ENCODE measurements around the gene GPN2. TPM values are rescaled to one million over a fixed set of nuclear protein-coding genes. Genes with fewer than 3 reads are reported as not detected.

GPN2 gene
- total RNA-seq, 1 experiment from 2014 or later: 41.9 TPM

- in situ Hi-C loops (cut with HindIII; ENCODE audit: low pct_unique_long_range_greater_than_20kb, low sequenced_read_pairs) (no loop called here), intact Hi-C loops (cut with micrococcal nuclease; ENCODE audit: unreplicated experiment) (no loop called here)
- Histone ChIP-seq H3K27me3 (ENCODE audit: control insufficient read depth, insufficient read depth, low read length) (no peaks in the 10 kb centered on the region), H3K9me3 (ENCODE audit: control insufficient read depth, insufficient read depth, low read depth, low read length) (no peaks in the 10 kb centered on the region), H3K4me3 (ENCODE audit: low read depth in 2 of 2, low read length in 2 of 2) (no peak overlapping the region), H3K36me3 (ENCODE audit: control insufficient read depth, insufficient read depth, low read length) (peaks cover 11% of the 10 kb centered on the region; the same call in 1 of the 2 replicates), H3K27ac (ENCODE audit: low read length) (no peak overlapping the region), H3K4me1 (ENCODE audit: control insufficient read depth, insufficient read depth, low read length) (no peaks in the 10 kb centered on the region)
- ATAC-seq: no peak
- BruUV-seq (replicated peaks): no TSS peak
- TF ChIP-seq SIN3A (IDR thresholded peaks at IDR 0.05; ENCODE audit: borderline replicate concordance, insufficient read depth, low read depth, low read length) (no peak), TCF7L2 (IDR thresholded peaks at IDR 0.05; ENCODE audit: low read depth, low read length) (no peak), POLR2AphosphoS5 (IDR thresholded peaks at IDR 0.05; ENCODE audit: low read depth, low read length) (no peak)
- TF ChIP-seq, protein P1, sequence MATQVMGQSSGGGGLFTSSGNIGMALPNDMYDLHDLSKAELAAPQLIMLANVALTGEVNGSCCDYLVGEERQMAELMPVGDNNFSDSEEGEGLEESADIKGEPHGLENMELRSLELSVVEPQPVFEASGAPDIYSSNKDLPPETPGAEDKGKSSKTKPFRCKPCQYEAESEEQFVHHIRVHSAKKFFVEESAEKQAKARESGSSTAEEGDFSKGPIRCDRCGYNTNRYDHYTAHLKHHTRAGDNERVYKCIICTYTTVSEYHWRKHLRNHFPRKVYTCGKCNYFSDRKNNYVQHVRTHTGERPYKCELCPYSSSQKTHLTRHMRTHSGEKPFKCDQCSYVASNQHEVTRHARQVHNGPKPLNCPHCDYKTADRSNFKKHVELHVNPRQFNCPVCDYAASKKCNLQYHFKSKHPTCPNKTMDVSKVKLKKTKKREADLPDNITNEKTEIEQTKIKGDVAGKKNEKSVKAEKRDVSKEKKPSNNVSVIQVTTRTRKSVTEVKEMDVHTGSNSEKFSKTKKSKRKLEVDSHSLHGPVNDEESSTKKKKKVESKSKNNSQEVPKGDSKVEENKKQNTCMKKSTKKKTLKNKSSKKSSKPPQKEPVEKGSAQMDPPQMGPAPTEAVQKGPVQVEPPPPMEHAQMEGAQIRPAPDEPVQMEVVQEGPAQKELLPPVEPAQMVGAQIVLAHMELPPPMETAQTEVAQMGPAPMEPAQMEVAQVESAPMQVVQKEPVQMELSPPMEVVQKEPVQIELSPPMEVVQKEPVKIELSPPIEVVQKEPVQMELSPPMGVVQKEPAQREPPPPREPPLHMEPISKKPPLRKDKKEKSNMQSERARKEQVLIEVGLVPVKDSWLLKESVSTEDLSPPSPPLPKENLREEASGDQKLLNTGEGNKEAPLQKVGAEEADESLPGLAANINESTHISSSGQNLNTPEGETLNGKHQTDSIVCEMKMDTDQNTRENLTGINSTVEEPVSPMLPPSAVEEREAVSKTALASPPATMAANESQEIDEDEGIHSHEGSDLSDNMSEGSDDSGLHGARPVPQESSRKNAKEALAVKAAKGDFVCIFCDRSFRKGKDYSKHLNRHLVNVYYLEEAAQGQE (IDR thresholded peaks at IDR 0.05; ENCODE audit: insufficient read depth in 1 of 2, low read depth in 2 of 2, low read length in 1 of 2): no peak
- TF ChIP-seq, protein P2, sequence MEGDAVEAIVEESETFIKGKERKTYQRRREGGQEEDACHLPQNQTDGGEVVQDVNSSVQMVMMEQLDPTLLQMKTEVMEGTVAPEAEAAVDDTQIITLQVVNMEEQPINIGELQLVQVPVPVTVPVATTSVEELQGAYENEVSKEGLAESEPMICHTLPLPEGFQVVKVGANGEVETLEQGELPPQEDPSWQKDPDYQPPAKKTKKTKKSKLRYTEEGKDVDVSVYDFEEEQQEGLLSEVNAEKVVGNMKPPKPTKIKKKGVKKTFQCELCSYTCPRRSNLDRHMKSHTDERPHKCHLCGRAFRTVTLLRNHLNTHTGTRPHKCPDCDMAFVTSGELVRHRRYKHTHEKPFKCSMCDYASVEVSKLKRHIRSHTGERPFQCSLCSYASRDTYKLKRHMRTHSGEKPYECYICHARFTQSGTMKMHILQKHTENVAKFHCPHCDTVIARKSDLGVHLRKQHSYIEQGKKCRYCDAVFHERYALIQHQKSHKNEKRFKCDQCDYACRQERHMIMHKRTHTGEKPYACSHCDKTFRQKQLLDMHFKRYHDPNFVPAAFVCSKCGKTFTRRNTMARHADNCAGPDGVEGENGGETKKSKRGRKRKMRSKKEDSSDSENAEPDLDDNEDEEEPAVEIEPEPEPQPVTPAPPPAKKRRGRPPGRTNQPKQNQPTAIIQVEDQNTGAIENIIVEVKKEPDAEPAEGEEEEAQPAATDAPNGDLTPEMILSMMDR (IDR thresholded peaks at IDR 0.05): no peak
- no peak for DNase-seq (ENCODE audit: low read depth, low spot score)
- ChIA-PET POLR2A (no interaction called here), CTCF (no interaction called here)
Observed at GRCh38 chr1:26938004-26938658, 48.0 kb upstream of the GPN2 start.

DNA sequence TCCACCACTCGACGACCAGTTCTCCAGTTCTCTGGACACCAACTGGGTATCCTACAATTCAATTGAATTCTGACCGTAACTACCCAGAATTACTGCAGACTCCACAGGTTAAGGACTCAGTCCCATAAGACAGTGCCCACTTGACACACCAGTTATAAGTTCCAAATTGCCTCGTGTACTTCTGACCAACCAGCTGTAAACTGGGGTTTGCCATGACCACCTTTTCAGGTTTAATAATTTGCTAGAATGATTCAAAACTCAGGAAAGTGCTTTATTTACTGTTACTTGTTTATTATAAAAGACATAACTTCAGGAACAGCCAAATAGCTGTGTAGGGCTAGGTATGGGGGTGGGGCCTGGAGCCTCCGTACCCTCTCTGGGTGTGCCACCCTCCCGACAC lies 46.7 kb upstream of the GPN2 start:
- no TSS peak for BruUV-seq (replicated peaks)
- ATAC-seq: no peak; the same call in 1 of the 2 replicates

DNA sequence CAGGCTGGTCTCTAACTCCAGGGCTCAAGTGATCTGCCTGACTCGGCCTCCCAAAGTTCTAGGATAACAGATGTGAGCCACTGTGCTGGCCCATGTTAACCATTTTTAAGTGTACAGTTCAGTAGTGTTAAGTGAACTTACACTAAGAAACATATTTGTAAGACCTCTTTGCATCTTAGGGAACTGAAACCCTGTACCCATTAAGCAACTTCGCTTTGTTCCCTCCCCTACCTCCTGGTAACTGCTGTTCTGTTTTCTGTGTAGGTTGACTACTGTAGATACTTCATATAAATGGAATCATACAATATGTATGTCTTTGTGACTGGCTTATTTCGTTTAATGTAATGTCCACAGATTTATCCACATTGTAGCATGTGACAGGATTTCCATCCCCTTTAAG lies 42.4 kb upstream of the GPN2 start:
- in situ Hi-C loops (cut with HindIII; ENCODE audit: low pct_unique_long_range_greater_than_20kb, low sequenced_read_pairs): no loop called here
- no TSS peak for BruUV-seq (replicated peaks)
- ChIA-PET POLR2A (interaction anchor here (0.7 kb wide), 1 partner anchor 9 kb away, joined by 6 read pairs; no protein-coding TSS in a partner anchor), CTCF (no interaction called here)
- Histone ChIP-seq H3K9me3 (ENCODE audit: control insufficient read depth, insufficient read depth, low read depth, low read length) (no peaks in the 10 kb centered on the region), H3K27ac (ENCODE audit: low read length) (no peak overlapping the region), H3K4me3 (ENCODE audit: low read depth in 2 of 2, low read length in 2 of 2) (no peak overlapping the region), H3K4me1 (ENCODE audit: control insufficient read depth, insufficient read depth, low read length) (no peaks in the 10 kb centered on the region), H3K36me3 (ENCODE audit: control insufficient read depth, insufficient read depth, low read length) (peaks cover 15% of the 10 kb centered on the region; the same call in 1 of the 2 replicates), H3K27me3 (ENCODE audit: control insufficient read depth, insufficient read depth, low read length) (no peaks in the 10 kb centered on the region)
- DNase-seq (ENCODE audit: low read depth, low spot score): no peak
- TF ChIP-seq SIN3A (IDR thresholded peaks at IDR 0.05; ENCODE audit: borderline replicate concordance, insufficient read depth, low read depth, low read length) (no peak), POLR2AphosphoS5 (IDR thresholded peaks at IDR 0.05; ENCODE audit: low read depth, low read length) (no peak), TCF7L2 (IDR thresholded peaks at IDR 0.05; ENCODE audit: low read depth, low read length) (no peak)
- TF ChIP-seq, protein P2 (IDR thresholded peaks at IDR 0.05): no peak
- TF ChIP-seq, protein P1 (IDR thresholded peaks at IDR 0.05; ENCODE audit: insufficient read depth in 1 of 2, low read depth in 2 of 2, low read length in 1 of 2): no peak
- no peak for ATAC-seq
- intact Hi-C loops (cut with micrococcal nuclease; ENCODE audit: unreplicated experiment): no loop called here

More for the DNA sequence above, 46.7 kb upstream of the GPN2 start:
- in situ Hi-C loops (cut with HindIII; ENCODE audit: low pct_unique_long_range_greater_than_20kb, low sequenced_read_pairs): no loop called here
- ChIA-PET POLR2A (no interaction called here), CTCF (no interaction called here)
- intact Hi-C loops (cut with micrococcal nuclease; ENCODE audit: unreplicated experiment): no loop called here
- Histone ChIP-seq H3K27me3 (ENCODE audit: control insufficient read depth, insufficient read depth, low read length) (no peaks in the 10 kb centered on the region), H3K4me1 (ENCODE audit: control insufficient read depth, insufficient read depth, low read length) (no peaks in the 10 kb centered on the region), H3K9me3 (ENCODE audit: control insufficient read depth, insufficient read depth, low read depth, low read length) (no peaks in the 10 kb centered on the region), H3K36me3 (ENCODE audit: control insufficient read depth, insufficient read depth, low read length) (0 out of 2 replicates have a peak, but pooled peaks cover 4% of the 10 kb centered on the region), H3K27ac (ENCODE audit: low read length) (no peak overlapping the region), H3K4me3 (ENCODE audit: low read depth in 2 of 2, low read length in 2 of 2) (no peak overlapping the region)
- no peak for TF ChIP-seq TCF7L2 (IDR thresholded peaks at IDR 0.05; ENCODE audit: low read depth, low read length)
- DNase-seq (ENCODE audit: low read depth, low spot score): no peak
